Measurements from ENCODE around the gene KREMEN2. TPM values are rescaled to one million over a fixed set of nuclear protein-coding genes. Genes with fewer than 3 reads are reported as not detected.

The KREMEN2 gene
- total and polyA plus RNA-seq, 2 of the 8 experiments (the other 6 are each of a cell fraction or from before 2014, with no cell fraction given), result 6.6 to 7.0 TPM

DNA sequence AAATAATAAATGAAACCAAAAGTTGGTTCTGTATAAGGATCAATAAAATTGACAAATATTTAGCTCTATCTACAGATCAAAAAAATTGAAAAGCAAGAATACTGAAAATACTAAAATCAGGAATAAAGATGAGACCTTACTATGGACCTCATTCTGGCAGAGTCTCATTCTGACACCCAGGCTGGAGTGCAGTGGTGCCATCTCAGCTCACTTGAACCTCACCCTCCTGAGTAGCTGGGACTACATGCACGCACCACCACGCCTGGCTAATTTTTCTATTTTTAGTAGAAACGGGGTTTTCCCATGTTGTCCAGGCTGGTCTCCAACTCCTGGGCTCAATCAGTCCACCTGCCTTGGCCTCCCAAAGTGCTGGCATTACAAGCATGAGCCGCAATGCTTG, 22.0 kb upstream of the KREMEN2 start:
- Histone ChIP-seq H3K27me3 (replicated peaks in 1 of 4; ENCODE audit: control insufficient read depth in 3 of 4, extremely low read depth in 1 of 4, insufficient read depth in 3 of 4, low read length in 3 of 4) (no peaks in the 10 kb centered on the region), H2BK15ac (ENCODE audit: low read length) (no peak overlapping the region), H3K9me3 (ENCODE audit: insufficient read depth in 2 of 2, low read depth in 1 of 2, low read length in 1 of 2) (no peaks in the 10 kb centered on the region), H3K56ac (replicated peaks; ENCODE audit: insufficient read length, low read depth, low read length) (no peak overlapping the region), H2BK12ac (ENCODE audit: low read depth, low read length) (no peak overlapping the region), H2AFZ (ENCODE audit: low read length) (no peak overlapping the region), H2BK120ac (replicated peaks; ENCODE audit: low read depth, low read length) (no peak overlapping the region), H3K36me3 (ENCODE audit: control insufficient read depth in 2 of 4, insufficient read depth in 4 of 4, low read length in 3 of 4) (peaks cover 0 to 11% (median 5%) of the 10 kb centered on the region in 4 experiments; a peak in 4 of 8 replicates), H3K4me3 (ENCODE audit: extremely low read depth in 1 of 4, insufficient read depth in 2 of 4, low read depth in 3 of 4, low read length in 4 of 4) (no peak overlapping the region), H2AK5ac (ENCODE audit: low read depth, low read length) (no peak overlapping the region), H3K18ac (ENCODE audit: extremely low read depth, low read length) (no peak overlapping the region), H2BK5ac (ENCODE audit: low read depth, low read length) (no peak overlapping the region), H2BK20ac (ENCODE audit: low read length) (no peak overlapping the region), H4K5ac (ENCODE audit: insufficient read length, low read depth, low read length) (no peak overlapping the region), H3K9ac (replicated peaks in 1 of 4; ENCODE audit: extremely low read depth in 1 of 4, low read depth in 3 of 4, low read length in 3 of 4) (no peak overlapping the region), H3K4me2 (ENCODE audit: insufficient read depth in 1 of 2, low read depth in 2 of 2, low read length in 2 of 2) (no peak overlapping the region), H3K79me2 (ENCODE audit: control insufficient read depth in 1 of 2, insufficient read depth in 2 of 2, low read length in 2 of 2) (no peaks in the 10 kb centered on the region), H3K23ac (ENCODE audit: insufficient read length) (no peak overlapping the region), H3K4me1 (replicated peaks in 1 of 4; ENCODE audit: control insufficient read depth in 3 of 4, insufficient read depth in 4 of 4, low read length in 3 of 4) (no peaks in the 10 kb centered on the region; a peak in 1 of 7 replicates), H3K23me2 (ENCODE audit: low read depth, low read length) (no peaks in the 10 kb centered on the region), H3K27ac (ENCODE audit: low read depth, low read length) (no peak overlapping the region), H3K79me1 (ENCODE audit: low read depth, low read length) (no peaks in the 10 kb centered on the region), H3K4ac (replicated peaks; ENCODE audit: insufficient read length, low read depth, low read length) (no peak overlapping the region), H4K20me1 (replicated peaks in 1 of 2; ENCODE audit: control insufficient read depth in 1 of 2, insufficient read depth in 2 of 2, low read length in 2 of 2) (no peaks in the 10 kb centered on the region), H3K14ac (ENCODE audit: insufficient read length) (no peak overlapping the region), H4K8ac (ENCODE audit: extremely low read depth, insufficient read depth, low read length) (no peak overlapping the region), H4K91ac (replicated peaks; ENCODE audit: insufficient read length, low read length) (no peak overlapping the region)
- FAIRE-seq (no peak), DNase-seq (ENCODE audit: low read depth in 1 of 2, low spot score in 2 of 2) (no peak)
- ChIA-PET CTCF (ENCODE audit: partially characterized antibody) (interaction anchor here (0.8 to 6.0 kb wide), 5 partner anchors 14 to 88 kb away, joined by 3 to 28 read pairs (median 4); no protein-coding TSS in a partner anchor), POLR2A (ENCODE audit: partially characterized antibody) (no interaction called here)
- WGBS, 2 experiments (ENCODE audit: extremely low coverage in 1 of 2, insufficient coverage in 1 of 2, insufficient read length in 1 of 2, insufficient replicate concordance in 2 of 2, low coverage in 1 of 2, low lambda C conversion rate in 2 of 2, missing lambda C conversion rate in 1 of 2), result 88% methylated on average over 4 of the region's 4 CpGs; no CpG with 5 or more reads in 1 of the 2 experiments
- TF ChIP-seq HDAC6 (IDR thresholded peaks at IDR 0.05; ENCODE audit: low read depth, low read length) (no peak), RBBP5 (IDR thresholded peaks at IDR 0.05; ENCODE audit: borderline replicate concordance, low read depth, low read length) (no peak), RAD21 (IDR thresholded peaks at IDR 0.05 in 1 of 2, conservative IDR thresholded peaks at IDR 0.05 in 1 of 2; ENCODE audit: low read depth in 2 of 2, low read length in 2 of 2) (no peak)
- TF ChIP-seq, protein P1, sequence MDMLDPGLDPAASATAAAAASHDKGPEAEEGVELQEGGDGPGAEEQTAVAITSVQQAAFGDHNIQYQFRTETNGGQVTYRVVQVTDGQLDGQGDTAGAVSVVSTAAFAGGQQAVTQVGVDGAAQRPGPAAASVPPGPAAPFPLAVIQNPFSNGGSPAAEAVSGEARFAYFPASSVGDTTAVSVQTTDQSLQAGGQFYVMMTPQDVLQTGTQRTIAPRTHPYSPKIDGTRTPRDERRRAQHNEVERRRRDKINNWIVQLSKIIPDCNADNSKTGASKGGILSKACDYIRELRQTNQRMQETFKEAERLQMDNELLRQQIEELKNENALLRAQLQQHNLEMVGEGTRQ (IDR thresholded peaks at IDR 0.05; ENCODE audit: low read length), result no peak
